NK-92 treated with Interleukin-12 subunit alpha and Interleukin-12 subunit beta, amount 100 ng/mL, for 24 hours (cell line): ENCODE data around the gene PLXNA4.
"Not testable (repeated sequence)": the region's sequence is repeated elsewhere in the genome, so short reads cannot be mapped to it uniquely, and the experiment has no call there.

Experiments used
- DNase-seq: peaks from one replicate; lab custom pipeline; 2025; lab: John Stamatoyannopoulos, UW

The PLXNA4 gene

DNA sequence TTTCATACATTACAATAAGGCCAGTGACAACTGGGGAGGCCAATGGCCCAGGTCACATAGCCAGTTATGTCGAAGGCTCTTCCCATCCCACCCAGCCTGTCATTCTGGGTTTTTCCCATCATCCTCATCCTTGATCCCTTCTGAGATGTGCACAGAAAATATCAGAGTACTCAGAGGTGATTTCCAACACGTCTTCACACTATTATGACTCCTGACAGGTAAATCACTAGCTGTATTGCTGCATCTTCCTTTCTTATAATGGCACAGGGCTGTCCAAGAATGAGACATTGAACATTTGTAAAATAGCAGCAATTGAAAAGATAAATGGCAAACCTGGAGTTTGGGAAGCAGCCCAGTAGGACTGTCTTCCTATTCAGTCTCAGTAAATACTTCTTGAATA is 159.9 kb downstream of the PLXNA4 start:
- no peak for DNase-seq

DNA sequence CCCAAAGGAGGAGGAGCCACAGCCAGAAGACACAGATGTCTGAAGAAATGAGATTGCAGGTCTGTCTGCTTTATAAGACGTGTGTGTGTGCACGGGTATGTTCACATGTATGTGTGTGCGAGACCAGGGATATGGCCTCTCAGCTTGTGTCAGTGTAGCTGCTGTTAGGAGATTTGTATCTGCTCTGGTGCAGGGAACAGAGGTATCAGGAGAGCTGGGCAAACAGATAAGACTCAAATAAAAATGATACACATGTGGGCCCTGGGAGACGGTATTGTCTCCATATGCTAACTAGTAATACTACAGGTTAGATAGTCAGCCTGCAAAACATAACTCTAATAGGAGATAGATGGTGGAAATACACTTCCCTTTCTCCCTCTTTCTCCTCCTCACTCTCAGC is 161.0 kb downstream of the PLXNA4 start:
- no peak for DNase-seq

- DNase-seq = no peak
Measured at GRCh38 chr7:132414857-132415256, 161.4 kb downstream of the PLXNA4 start.

DNA sequence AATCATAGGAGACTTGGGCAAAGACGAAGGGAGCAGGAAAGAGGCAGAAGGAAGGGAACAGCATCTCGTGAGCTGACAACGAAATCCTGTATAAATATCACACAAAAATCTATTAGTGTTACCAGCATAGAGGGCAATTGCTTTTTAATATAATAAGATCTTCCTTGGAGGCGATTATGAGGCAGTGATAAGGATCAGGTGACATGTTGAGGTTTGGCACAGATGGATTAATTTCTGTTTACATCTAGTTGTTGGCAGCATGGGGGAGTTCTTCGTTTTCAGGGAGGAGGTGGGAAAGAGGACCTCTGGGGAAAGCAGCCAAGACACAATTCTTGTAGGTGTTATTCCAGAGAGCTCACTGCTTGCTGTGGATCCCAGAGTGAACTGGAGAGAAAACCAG is 163.8 kb downstream of the PLXNA4 start:
- no peak for DNase-seq

GRCh38 chr7:132410861-132411541 is 165.3 kb downstream of the PLXNA4 start:
- DNase-seq = no peak

GRCh38 chr7:132410385-132410784 is 165.9 kb downstream of the PLXNA4 start:
- no peak for DNase-seq

DNA sequence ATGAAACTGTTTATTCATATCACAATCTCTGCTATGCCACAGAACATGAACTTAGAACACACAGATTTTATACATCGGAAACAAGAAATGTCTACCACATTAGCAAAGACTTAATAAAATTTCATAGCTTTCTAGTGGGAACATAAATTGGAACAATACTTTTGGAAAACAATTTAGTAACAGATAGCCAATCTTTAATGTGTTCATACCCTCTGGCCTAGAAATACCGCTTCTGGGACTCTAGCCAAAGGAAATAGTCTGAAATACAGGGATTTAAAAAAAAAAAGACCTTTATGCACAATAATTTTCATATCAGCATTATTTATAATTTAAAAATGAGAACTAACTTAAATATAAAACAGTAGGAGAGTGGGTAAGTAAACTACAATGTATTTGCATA is 168.5 kb downstream of the PLXNA4 start:
- DNase-seq = no peak

DNA sequence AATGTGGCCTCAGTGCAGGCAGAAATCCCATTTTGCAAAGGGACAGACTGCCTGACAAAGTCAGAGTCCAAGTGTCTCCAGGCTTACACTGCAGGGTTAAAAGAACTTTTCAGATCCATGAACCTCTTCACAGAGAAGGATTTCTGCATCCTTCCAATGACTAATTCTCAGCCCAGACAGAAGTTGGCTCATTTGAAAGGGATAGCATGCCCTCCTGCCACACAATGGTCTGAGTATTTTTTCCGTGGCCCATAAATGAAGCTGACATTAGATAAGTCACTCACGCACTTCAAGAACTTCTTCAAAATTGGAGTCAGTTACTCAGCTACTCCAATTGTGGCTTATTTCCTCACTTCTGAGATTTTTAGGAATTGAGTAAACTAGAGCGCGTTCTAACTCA is 170.2 kb downstream of the PLXNA4 start:
- no peak for DNase-seq

- no peak for DNase-seq
Measured at GRCh38 chr7:132404261-132404660, 172.0 kb downstream of the PLXNA4 start.

- DNase-seq = no peak
Measured at GRCh38 chr7:132403465-132404110, 172.7 kb downstream of the PLXNA4 start.

- no peak for DNase-seq
Measured at GRCh38 chr7:132402751-132403245, 173.5 kb downstream of the PLXNA4 start.

- DNase-seq = no peak
Measured at GRCh38 chr7:132402096-132402495, 174.2 kb downstream of the PLXNA4 start.

GRCh38 chr7:132400561-132401142 is 175.6 kb downstream of the PLXNA4 start:
- no peak for DNase-seq

DNA sequence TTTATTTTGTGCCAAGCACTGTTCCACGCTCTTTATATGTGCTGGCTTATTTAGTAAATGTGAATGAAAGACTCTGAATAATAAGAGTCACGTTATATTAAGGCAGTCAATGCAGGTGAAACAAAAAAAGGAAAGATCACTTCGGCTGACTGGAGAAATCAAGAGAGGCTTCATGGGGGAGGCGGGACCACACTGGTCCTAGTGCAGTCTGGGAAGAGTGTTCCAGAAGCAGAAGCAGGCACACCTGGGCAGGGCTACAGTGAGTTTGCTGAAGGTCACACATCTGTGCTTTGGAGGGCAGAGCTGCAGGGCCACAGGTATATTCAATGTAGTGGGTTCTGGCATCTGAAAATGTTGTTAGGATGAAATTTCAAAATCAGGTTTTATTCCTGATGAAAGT is 176.9 kb downstream of the PLXNA4 start:
- DNase-seq = no peak

GRCh38 chr7:132398253-132398925 is 177.9 kb downstream of the PLXNA4 start:
- DNase-seq = no peak

DNA sequence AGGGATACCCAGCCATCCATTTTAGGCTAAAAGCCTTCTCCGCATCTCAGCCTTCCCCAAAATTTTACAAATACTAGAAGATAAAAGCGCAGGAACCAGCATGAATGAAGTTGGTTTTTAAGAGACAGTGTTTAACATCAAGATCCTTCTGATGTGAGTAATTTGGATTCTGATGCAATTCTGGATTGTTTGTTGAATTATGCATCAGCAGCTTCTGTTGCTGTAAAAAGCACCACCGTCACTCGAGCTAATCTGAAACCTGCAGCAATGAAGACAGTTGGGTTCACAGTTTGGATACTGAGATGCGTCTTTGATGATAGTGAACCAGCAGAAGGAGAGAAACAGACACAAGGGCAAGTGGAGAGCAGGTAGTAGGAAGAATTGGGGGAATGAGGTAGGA is 179.2 kb downstream of the PLXNA4 start:
- DNase-seq = no peak

- no peak for DNase-seq
Measured at GRCh38 chr7:132395361-132395760, 180.9 kb downstream of the PLXNA4 start.

DNA sequence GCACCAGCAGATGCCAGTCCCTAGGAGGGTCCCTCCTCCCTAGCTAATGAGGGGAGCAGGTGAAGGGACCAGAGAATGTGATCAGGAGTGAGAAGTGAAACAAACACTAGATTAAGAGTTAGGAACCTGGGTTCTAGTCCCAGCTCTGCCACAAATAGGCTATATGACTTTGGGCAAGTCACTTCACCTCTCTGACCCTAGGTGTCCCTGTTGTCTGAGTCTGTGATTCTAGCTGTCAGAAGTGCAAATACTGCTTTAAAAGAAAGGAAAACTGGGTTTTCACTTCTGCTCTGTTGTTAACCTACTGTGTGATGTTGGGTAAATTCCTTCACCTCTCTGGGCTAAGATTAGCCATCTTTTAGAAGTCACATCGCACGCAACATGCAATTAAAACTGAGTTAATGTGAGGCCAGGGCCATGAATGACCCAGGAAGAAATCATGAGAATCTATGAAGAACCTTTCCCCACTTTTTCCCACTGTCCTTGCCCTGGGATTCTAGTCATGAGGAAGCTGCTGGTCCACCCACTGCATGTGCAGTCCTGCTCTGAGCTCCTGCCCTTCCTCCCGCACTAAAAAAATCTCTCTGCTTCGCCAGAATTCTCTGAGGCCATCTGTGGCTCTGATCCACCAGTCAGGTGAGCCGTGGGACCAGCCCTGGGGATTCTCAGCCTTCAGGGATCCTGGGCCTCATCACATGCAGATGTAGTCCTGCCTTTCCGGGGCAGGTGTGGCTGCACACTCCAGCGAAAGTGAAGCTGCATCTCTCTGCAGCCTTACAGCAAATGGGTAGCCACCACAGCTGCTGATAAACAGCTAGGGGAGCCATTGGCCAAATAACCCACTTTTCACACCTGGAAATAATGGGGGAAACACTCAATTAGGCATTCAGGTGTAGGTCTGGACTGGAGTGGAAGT is 181.7 kb downstream of the PLXNA4 start:
- no peak for DNase-seq

GRCh38 chr7:132393789-132394261 is 182.4 kb downstream of the PLXNA4 start:
- no peak for DNase-seq

- no peak for DNase-seq
Measured at GRCh38 chr7:132392713-132393112, 183.6 kb downstream of the PLXNA4 start.

DNA sequence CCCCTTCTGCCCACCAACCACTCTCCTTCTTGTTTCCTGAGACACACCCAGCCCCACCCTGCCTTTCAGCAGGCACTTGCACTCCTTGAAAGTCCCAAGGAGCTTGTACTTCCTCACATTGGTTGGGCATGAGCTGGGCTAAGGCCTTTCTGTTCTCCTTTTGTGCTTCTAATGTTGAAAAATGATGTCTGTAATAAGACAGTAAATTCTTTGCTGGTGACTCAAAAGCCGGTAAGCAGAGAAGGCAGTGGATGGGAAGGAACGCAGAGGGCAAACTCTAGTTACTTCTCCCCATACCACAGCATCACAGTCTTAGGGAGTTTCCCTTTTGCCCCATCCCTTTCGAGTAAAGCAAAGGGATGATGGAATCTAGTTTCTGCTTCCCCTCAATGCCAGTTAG is 185.6 kb downstream of the PLXNA4 start:
- no peak for DNase-seq

- not testable (repeated sequence) for DNase-seq
Measured at GRCh38 chr7:132390049-132390448, 186.2 kb downstream of the PLXNA4 start.
